Mesendoderm (in vitro differentiated cells): ENCODE results near the gene PKD2L1.
A peak's percentile ranks its signal among the peaks of the same experiment; 100 is the strongest.

Experiments used
- DNase-seq: peaks from one replicate; pipeline ENCODE4 v3.0.0; 2013
- H2AK5ac ChIP-seq: 2 replicates; pipeline ENCODE4 v1.6.1; 2013; ENCODE audit warnings: low read length, inconsistent platforms
- H2BK120ac ChIP-seq: 2 replicates; pipeline ENCODE4 v1.6.1; 2013; ENCODE audit warnings: low read depth, mild to moderate bottlenecking, low read length, moderate library complexity, mixed read lengths
- H2BK15ac ChIP-seq: replicated peaks from 2 replicates; pipeline ENCODE4 v1.6.1; 2013; ENCODE audit warnings: low read depth, mild to moderate bottlenecking, moderate library complexity
- H2BK5ac ChIP-seq: 2 replicates; pipeline ENCODE4 v1.6.1; 2013; ENCODE audit warnings: low read length, inconsistent platforms
- H3K18ac ChIP-seq: 2 replicates; pipeline ENCODE4 v1.6.1; 2013; ENCODE audit warnings: mild to moderate bottlenecking, low read length, mixed read lengths
- H3K23ac ChIP-seq: one replicate; pipeline ENCODE4 v1.6.1; 2013; ENCODE audit warnings: low read length
- H3K27ac ChIP-seq: 2 replicates; pipeline ENCODE4 v1.5.1; 2013; ENCODE audit warnings: low read depth, mild to moderate bottlenecking, inconsistent platforms, low read length, moderate library complexity
- H3K27me3 ChIP-seq: 2 replicates; pipeline ENCODE4 v1.6.1; 2013; ENCODE audit warnings: low read length, control low read depth, mild to moderate bottlenecking, inconsistent platforms; ENCODE audit not compliant: insufficient read depth, poor library complexity
- H3K36me3 ChIP-seq: 2 replicates; pipeline ENCODE4 v1.6.1; 2013; ENCODE audit warnings: low read length, inconsistent platforms; ENCODE audit not compliant: control insufficient read depth, insufficient read depth
- H3K4ac ChIP-seq: one replicate; pipeline ENCODE4 v1.6.1; 2013; ENCODE audit warnings: low read depth, mild to moderate bottlenecking, low read length, moderate library complexity
- H3K4me1 ChIP-seq: 2 replicates; pipeline ENCODE4 v1.6.1; 2013; ENCODE audit warnings: low read depth, low read length, inconsistent platforms; ENCODE audit not compliant: control insufficient read depth
- H3K4me2 ChIP-seq: 2 replicates; pipeline ENCODE4 v1.6.1; 2013; ENCODE audit warnings: low read length
- H3K4me3 ChIP-seq: 2 replicates; pipeline ENCODE4 v1.5.1; 2013; ENCODE audit warnings: mild to moderate bottlenecking, low read length
- H3K56ac ChIP-seq: one replicate; pipeline ENCODE4 v1.6.1; 2013; ENCODE audit warnings: low read length
- H3K79me1 ChIP-seq: 2 replicates; pipeline ENCODE4 v1.6.1; 2013; ENCODE audit warnings: low read length, inconsistent platforms
- H3K79me2 ChIP-seq: 2 replicates; pipeline ENCODE4 v1.6.1; 2013; ENCODE audit warnings: mild to moderate bottlenecking, low read length; ENCODE audit not compliant: control insufficient read depth, insufficient read depth
- H3K9ac ChIP-seq: 2 replicates; pipeline ENCODE4 v1.6.1; 2013; ENCODE audit warnings: low read length, inconsistent platforms
- H4K5ac ChIP-seq: one replicate; pipeline ENCODE4 v1.6.1; 2013; ENCODE audit warnings: low read length
- H4K8ac ChIP-seq: one replicate; pipeline ENCODE4 v1.6.1; 2013; ENCODE audit warnings: low read depth, mild to moderate bottlenecking, control low read depth, low read length, moderate library complexity
- WGBS: extraction: QIAGEN DNeasy Blood & Tissue Kit; methylation state at CpG from one replicate; pipeline ENCODE4 v1.1.7; 2013; ENCODE audit warnings: low lambda C conversion rate, missing lambda C conversion rate; ENCODE audit not compliant: insufficient coverage; ENCODE audit errors: extremely low coverage; 5-methylcytosine and 5-hydroxymethylcytosine counted together

Gene PKD2L1

GRCh38 chr10:100350914-100351485 lies 21.0 kb upstream of the PKD2L1 start:
- Histone ChIP-seq H3K56ac (peak overlapping the region; percentile 99), H4K8ac (no peak overlapping the region), H2BK5ac (no peak overlapping the region), H3K4me2 (peak overlapping the region; percentile 96), H3K27me3 (no peaks in the 10 kb centered on the region), H2BK120ac (no peak overlapping the region), H2AK5ac (no peak overlapping the region), H3K36me3 (peaks cover 47% of the 10 kb centered on the region), H3K79me1 (peaks cover 33% of the 10 kb centered on the region), H3K4me3 (no peak overlapping the region), H3K79me2 (peaks cover 73% of the 10 kb centered on the region), H2BK15ac (no peak overlapping the region), H3K18ac (no peak overlapping the region), H4K5ac (no peak overlapping the region), H3K4ac (no peak overlapping the region), H3K9ac (peak overlapping the region; percentile 99), H3K27ac (peak overlapping the region; percentile 45), H3K4me1 (peaks cover 24% of the 10 kb centered on the region), H3K23ac (no peak overlapping the region)
- no CpG with 5 or more reads among the region's 5 CpGs for WGBS
- peak; percentile 57 for DNase-seq

DNA sequence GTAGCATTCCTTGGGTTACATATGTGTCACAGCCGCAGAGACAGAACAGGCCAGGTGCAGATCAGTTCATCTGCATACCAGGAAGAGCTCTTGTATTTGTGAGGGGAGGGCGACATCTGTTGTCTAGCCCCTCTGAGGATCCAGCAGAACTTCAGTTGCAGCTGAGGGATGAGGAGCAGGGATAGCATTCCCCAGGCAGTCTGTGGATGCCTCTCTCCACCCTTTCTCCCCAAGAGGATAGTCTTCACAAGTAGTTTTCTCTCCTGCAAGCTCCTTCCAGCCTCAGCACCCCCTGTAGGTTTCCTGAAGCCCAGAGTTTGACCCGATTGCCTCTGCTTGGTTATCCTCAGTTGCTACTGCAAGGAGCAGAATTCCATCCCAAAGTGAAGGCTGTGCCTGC lies 19.6 kb upstream of the PKD2L1 start:
- Histone ChIP-seq H4K5ac (no peak overlapping the region), H3K36me3 (peaks cover 36% of the 10 kb centered on the region)
- no CpG with 5 or more reads among the region's 3 CpGs for WGBS

DNA sequence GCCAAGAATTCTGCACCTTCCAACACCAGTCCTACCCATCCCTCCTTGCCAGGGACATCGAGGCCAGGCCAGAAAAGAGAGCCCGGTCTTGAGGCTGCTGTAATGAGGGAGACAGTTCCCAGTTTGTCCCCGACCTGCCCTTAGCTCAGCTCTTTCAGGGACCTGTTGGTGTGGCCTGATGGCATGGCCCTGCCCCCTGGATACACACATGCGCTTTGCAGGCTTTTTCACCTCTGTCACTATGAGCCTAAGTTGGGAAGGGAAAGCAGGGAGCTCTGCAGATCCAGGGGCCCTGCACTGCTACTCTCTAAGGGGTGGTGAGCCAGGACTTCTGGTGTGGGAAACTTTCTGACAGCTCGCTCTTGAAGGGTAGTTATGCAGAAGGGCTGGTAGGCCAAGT lies 19.1 kb upstream of the PKD2L1 start:
- no peak overlapping the region for H3K23ac ChIP-seq
- peak overlapping the region; percentile 97 for H3K4me3 ChIP-seq
- H2BK5ac ChIP-seq, result no peak overlapping the region
- H3K27ac ChIP-seq, result no peak overlapping the region
- H2AK5ac ChIP-seq, result no peak overlapping the region
- H4K5ac ChIP-seq, result no peak overlapping the region
- no peak for DNase-seq
- H3K36me3 ChIP-seq, result peaks cover 32% of the 10 kb centered on the region
- peaks cover 69% of the 10 kb centered on the region for H3K79me2 ChIP-seq
- WGBS, result no CpG with 5 or more reads among the region's 5 CpGs
- H3K4ac ChIP-seq, result no peak overlapping the region
- H3K27me3 ChIP-seq, result no peaks in the 10 kb centered on the region
- H3K9ac ChIP-seq, result peak overlapping the region; percentile 99
- H3K56ac ChIP-seq, result peak overlapping the region; percentile 99
- H2BK15ac ChIP-seq, result no peak overlapping the region
- H2BK120ac ChIP-seq, result no peak overlapping the region
- H4K8ac ChIP-seq, result no peak overlapping the region
- H3K79me1 ChIP-seq, result peaks cover 27% of the 10 kb centered on the region
- H3K4me1 ChIP-seq, result peaks cover 28% of the 10 kb centered on the region
- H3K4me2 ChIP-seq, result peak overlapping the region; percentile 96
- H3K18ac ChIP-seq, result peak overlapping the region; percentile 34

More for the DNA sequence above, 19.6 kb upstream of the PKD2L1 start:
- Histone ChIP-seq H3K4me1 (peaks cover 28% of the 10 kb centered on the region), H2BK120ac (no peak overlapping the region), H3K4ac (no peak overlapping the region), H3K79me1 (peaks cover 29% of the 10 kb centered on the region), H2AK5ac (no peak overlapping the region), H3K23ac (no peak overlapping the region), H2BK15ac (no peak overlapping the region), H3K18ac (no peak overlapping the region), H3K4me3 (peak overlapping the region; percentile 10), H3K79me2 (peaks cover 71% of the 10 kb centered on the region), H2BK5ac (no peak overlapping the region), H3K9ac (peak overlapping the region; percentile 99), H3K4me2 (peak overlapping the region; percentile 96), H4K8ac (no peak overlapping the region), H3K27me3 (no peaks in the 10 kb centered on the region), H3K56ac (peak overlapping the region; percentile 99), H3K27ac (no peak overlapping the region)
- no peak for DNase-seq

- peaks cover 63% of the 10 kb centered on the region for H3K79me2 ChIP-seq
- peak overlapping the region; percentile 72 for H3K18ac ChIP-seq
- peak overlapping the region; percentile 99 for H3K9ac ChIP-seq
- H2AK5ac ChIP-seq, result peak overlapping the region; percentile 5
- H3K4me3 ChIP-seq, result peak overlapping the region; percentile 97
- H3K23ac ChIP-seq, result no peak overlapping the region
- H3K4me1 ChIP-seq, result peaks cover 24% of the 10 kb centered on the region
- WGBS, result no CpG with 5 or more reads among the region's 3 CpGs
- no peak overlapping the region for H2BK15ac ChIP-seq
- no peak overlapping the region for H4K5ac ChIP-seq
- no peak overlapping the region for H2BK5ac ChIP-seq
- H3K56ac ChIP-seq, result peak overlapping the region; percentile 99
- peak overlapping the region; percentile 96 for H3K4me2 ChIP-seq
- H2BK120ac ChIP-seq, result no peak overlapping the region
- peaks cover 27% of the 10 kb centered on the region for H3K36me3 ChIP-seq
- H3K27ac ChIP-seq, result peak overlapping the region; percentile 29
- peaks cover 21% of the 10 kb centered on the region for H3K79me1 ChIP-seq
- DNase-seq, result no peak
- H3K27me3 ChIP-seq, result no peaks in the 10 kb centered on the region
- H4K8ac ChIP-seq, result no peak overlapping the region
- no peak overlapping the region for H3K4ac ChIP-seq
These were observed 18.4 kb upstream of the PKD2L1 start for GRCh38 chr10:100348389-100348927.

GRCh38 chr10:100347568-100348195 lies 17.7 kb upstream of the PKD2L1 start:
- Histone ChIP-seq H2AK5ac (peak overlapping the region; percentile 81), H3K4me1 (peaks cover 24% of the 10 kb centered on the region), H3K4ac (peak overlapping the region; percentile 98), H4K8ac (no peak overlapping the region), H3K56ac (peak overlapping the region; percentile 99), H3K23ac (peak overlapping the region; percentile 99), H3K9ac (peak overlapping the region; percentile 99), H4K5ac (no peak overlapping the region), H3K4me3 (peak overlapping the region; percentile 97), H2BK15ac (no peak overlapping the region), H3K79me2 (peaks cover 58% of the 10 kb centered on the region), H3K27me3 (no peaks in the 10 kb centered on the region), H3K4me2 (peak overlapping the region; percentile 96), H3K27ac (peak overlapping the region; percentile 93), H3K18ac (peak overlapping the region; percentile 98), H3K79me1 (peaks cover 20% of the 10 kb centered on the region), H2BK120ac (peak overlapping the region; percentile 75), H3K36me3 (peaks cover 24% of the 10 kb centered on the region), H2BK5ac (peak overlapping the region; percentile 94)
- no peak for DNase-seq
- no CpG with 5 or more reads among the region's 32 CpGs for WGBS
